Skeletal muscle tissue (tissue), 4 donors: ENCODE data around the gene D2HGDH. TPM values are rescaled to one million over a fixed set of nuclear protein-coding genes. Genes with fewer than 3 reads are reported as not detected.

Source experiments
- H3K27ac ChIP-seq: one replicate; pipeline ENCODE4 v1.7.0; 2013; ENCODE audit warnings: mild to moderate bottlenecking, low read depth, low read length, inconsistent platforms
- H3K27me3 ChIP-seq, 3 donors: one replicate each; pipeline ENCODE4 v1.7.0; 2013; ENCODE audit warnings: low read length in 3 of 3; ENCODE audit not compliant: control insufficient read depth in 3 of 3, insufficient read depth in 3 of 3
- H3K36me3 ChIP-seq, 3 donors: one replicate each; pipeline ENCODE4 v1.7.0; 2013; ENCODE audit warnings: low read length in 3 of 3; ENCODE audit not compliant: control insufficient read depth in 3 of 3, insufficient read depth in 3 of 3
- H3K4me1 ChIP-seq, 3 donors: one replicate each; pipeline ENCODE4 v1.7.0; 2013; ENCODE audit warnings: low read length in 3 of 3, mild to moderate bottlenecking in 3 of 3; ENCODE audit not compliant: control insufficient read depth in 3 of 3, insufficient read depth in 3 of 3
- H3K4me3 ChIP-seq, 3 donors: one replicate each; pipeline ENCODE4 v1.7.0; 2013; ENCODE audit warnings: low read length in 3 of 3
- H3K9ac ChIP-seq, 3 donors: one replicate each; pipeline ENCODE4 v1.7.0; 2013; ENCODE audit warnings: low read length in 3 of 3, mild to moderate bottlenecking in 3 of 3, moderate library complexity in 2 of 3, low read depth in 1 of 3
- H3K9me3 ChIP-seq, 3 donors: one replicate each; pipeline ENCODE4 v1.7.0; 2013; ENCODE audit warnings: low read length in 3 of 3; ENCODE audit not compliant: control insufficient read depth in 3 of 3
- total RNA-seq: library from RNA; depleted of rRNA; stranded (reverse); fragments of >200 nt; gene quantifications from one replicate; pipeline ENCODE4 v1.2.3, GENCODE V29; 2014
- donor health status: Osteomylitis.

The D2HGDH gene
- total RNA-seq, 1 donor from 2014 or later = 5.7 TPM

GRCh38 chr2:241745276-241745675, 10.8 kb downstream of the D2HGDH start:
- Histone ChIP-seq H3K27me3 (no peaks in the 10 kb centered on the region), H3K4me3 (no peak overlapping the region), H3K36me3 (peaks cover 37 to 50% (median 49%) of the 10 kb centered on the region in 3 donors), H3K27ac (no peak overlapping the region), H3K9ac (no peak overlapping the region), H3K4me1 (peaks cover 0 to 4% (median 0%) of the 10 kb centered on the region in 3 donors), H3K9me3 (no peaks in the 10 kb centered on the region)

DNA sequence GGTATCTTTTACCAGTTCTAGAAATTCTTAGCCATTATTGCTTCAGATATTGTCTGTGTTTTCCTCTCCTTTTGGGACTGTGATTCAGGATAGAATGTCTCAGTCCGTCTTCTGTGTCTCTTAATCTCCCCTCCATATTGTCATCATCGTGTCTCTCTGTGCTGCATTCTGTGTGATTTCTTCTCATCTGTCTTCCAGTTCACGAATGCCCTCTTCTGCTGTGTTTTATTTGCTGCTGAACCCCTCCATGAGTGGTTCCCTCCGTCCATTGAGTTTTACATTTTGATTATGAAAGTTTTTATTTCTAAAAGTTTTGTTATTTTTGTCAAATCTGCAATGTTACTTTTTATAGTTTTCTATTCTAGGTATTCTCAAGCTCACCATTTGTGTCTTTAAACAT, 11.7 kb downstream of the D2HGDH start:
- H3K27ac ChIP-seq = no peak overlapping the region
- peaks cover 0 to 1% (median under 1%) of the 10 kb centered on the region in 3 donors for H3K4me1 ChIP-seq
- H3K36me3 ChIP-seq = peaks cover 40 to 54% (median 50%) of the 10 kb centered on the region in 3 donors
- H3K9ac ChIP-seq = no peak overlapping the region
- no peaks in the 10 kb centered on the region for H3K9me3 ChIP-seq
- H3K27me3 ChIP-seq = no peaks in the 10 kb centered on the region
- H3K4me3 ChIP-seq = no peak overlapping the region

- no peak overlapping the region for H3K4me3 ChIP-seq
- no peak overlapping the region for H3K9ac ChIP-seq
- H3K36me3 ChIP-seq = peaks cover 55 to 62% (median 55%) of the 10 kb centered on the region in 3 donors
- H3K4me1 ChIP-seq = peaks cover 0 to 2% (median 0%) of the 10 kb centered on the region in 3 donors
- no peaks in the 10 kb centered on the region for H3K27me3 ChIP-seq
- no peaks in the 10 kb centered on the region for H3K9me3 ChIP-seq
- no peak overlapping the region for H3K27ac ChIP-seq
Observed at GRCh38 chr2:241748468-241749256, 14.2 kb downstream of the D2HGDH start.

DNA sequence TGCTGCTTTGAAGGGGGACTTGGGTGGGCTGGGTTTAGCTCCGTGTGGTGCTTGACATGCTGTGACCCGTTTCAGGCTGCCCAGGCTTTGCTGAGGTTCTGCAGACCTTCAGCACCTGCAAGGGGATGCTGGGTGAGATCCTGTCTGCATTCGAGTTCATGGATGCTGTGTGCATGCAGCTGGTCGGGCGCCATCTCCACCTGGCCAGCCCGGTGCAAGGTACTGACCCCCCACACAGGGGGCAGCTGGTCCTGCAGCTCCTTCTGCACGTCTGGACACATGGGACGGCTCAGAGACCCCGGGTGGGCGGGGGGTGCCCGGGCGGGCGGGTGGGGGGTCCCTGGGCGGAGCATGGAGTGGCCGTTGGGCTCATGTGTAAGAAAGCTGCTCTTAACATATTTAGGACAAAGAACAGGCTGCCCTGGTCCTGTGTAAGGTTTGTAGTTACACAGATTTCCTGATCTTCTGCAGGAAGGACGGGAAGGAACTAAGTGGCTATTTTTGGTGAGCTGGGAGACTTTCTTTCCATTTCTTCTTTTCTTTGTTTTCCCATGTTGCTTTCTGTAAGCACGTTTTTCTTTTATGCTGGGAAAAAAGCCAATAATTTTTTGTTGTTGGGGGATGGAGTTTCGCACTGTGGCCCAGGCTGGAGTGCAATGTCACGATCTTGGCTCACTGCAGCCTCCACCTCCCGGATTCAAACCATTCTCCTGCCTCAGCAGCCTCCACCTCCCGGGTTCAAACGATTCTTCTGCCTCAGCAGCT, 15.8 kb downstream of the D2HGDH start:
- Histone ChIP-seq H3K27ac (no peak overlapping the region), H3K36me3 (peaks cover 48 to 58% (median 48%) of the 10 kb centered on the region in 3 donors)

DNA sequence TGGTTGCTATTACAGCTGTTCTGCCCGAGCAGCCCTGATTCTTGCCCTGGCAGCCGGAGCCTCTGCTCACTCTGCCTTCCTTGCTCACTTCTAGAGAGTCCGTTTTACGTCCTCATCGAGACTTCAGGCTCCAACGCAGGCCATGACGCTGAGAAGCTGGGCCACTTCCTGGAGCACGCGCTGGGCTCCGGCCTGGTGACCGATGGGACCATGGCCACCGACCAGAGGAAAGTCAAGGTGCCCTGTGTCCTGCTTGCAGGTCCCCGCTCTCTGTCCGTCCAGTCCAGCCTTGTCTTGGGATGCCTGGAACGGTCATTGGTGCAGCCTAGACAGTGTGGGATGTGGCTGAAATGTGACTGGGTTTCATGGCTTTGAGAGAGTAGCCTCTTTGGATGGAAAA, 16.7 kb downstream of the D2HGDH start:
- Histone ChIP-seq H3K9me3 (no peaks in the 10 kb centered on the region), H3K4me1 (peaks cover 0 to 2% (median 0%) of the 10 kb centered on the region in 3 donors), H3K27ac (no peak overlapping the region), H3K9ac (no peak overlapping the region), H3K27me3 (no peaks in the 10 kb centered on the region), H3K4me3 (no peak overlapping the region), H3K36me3 (peaks cover 48 to 59% (median 52%) of the 10 kb centered on the region in 3 donors)

More for the DNA sequence above, 15.8 kb downstream of the D2HGDH start:
- no peaks in the 10 kb centered on the region for H3K27me3 ChIP-seq
- H3K4me3 ChIP-seq = no peak overlapping the region
- no peaks in the 10 kb centered on the region for H3K9me3 ChIP-seq
- peaks cover 0 to 2% (median 0%) of the 10 kb centered on the region in 3 donors for H3K4me1 ChIP-seq
- no peak overlapping the region for H3K9ac ChIP-seq

- Histone ChIP-seq H3K9me3 (no peaks in the 10 kb centered on the region), H3K36me3 (peaks cover 50 to 63% (median 55%) of the 10 kb centered on the region in 3 donors)
Observed at GRCh38 chr2:241751776-241752175, 17.3 kb downstream of the D2HGDH start.

GRCh38 chr2:241752253-241752652, 17.8 kb downstream of the D2HGDH start:
- H3K36me3 ChIP-seq = peaks cover 55 to 64% (median 58%) of the 10 kb centered on the region in 3 donors

More at GRCh38 chr2:241751776-241752175, 17.3 kb downstream of the D2HGDH start:
- no peak overlapping the region for H3K27ac ChIP-seq
- H3K4me1 ChIP-seq = peaks cover 0 to 2% (median 0%) of the 10 kb centered on the region in 3 donors
- no peak overlapping the region for H3K9ac ChIP-seq
- H3K4me3 ChIP-seq = no peak overlapping the region
- no peaks in the 10 kb centered on the region for H3K27me3 ChIP-seq

DNA sequence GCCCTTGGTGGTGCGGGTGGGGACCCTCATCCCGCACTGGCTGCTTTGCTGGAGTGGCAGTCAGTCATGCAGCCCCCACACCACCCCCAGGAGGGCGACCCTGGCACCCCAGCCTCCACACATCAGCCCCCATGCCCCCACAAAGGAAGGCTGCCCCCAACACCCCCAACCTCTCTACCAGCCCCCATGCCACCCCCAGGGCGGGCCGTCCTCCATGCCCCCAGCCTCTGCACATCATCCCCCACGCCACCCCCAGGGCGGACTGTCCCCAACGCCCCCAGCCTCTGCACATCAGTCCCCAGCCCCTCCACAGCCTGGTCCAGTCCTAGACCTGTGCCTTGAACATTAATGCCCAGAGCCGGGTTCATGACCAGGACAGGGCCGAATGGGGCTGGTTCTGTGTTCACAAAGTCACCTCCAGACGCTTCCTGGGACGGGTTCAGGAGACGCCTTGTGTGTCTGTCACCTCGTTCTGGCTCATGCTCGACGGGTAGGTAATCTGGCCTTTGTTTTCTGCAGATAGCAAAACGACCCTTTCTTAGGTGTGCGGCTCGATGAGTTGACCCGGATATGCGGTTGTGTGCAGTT, 18.4 kb downstream of the D2HGDH start:
- peaks cover 55 to 64% (median 58%) of the 10 kb centered on the region in 3 donors for H3K36me3 ChIP-seq

More at GRCh38 chr2:241752253-241752652, 17.8 kb downstream of the D2HGDH start:
- no peaks in the 10 kb centered on the region for H3K27me3 ChIP-seq
- no peaks in the 10 kb centered on the region for H3K9me3 ChIP-seq
- H3K4me1 ChIP-seq = peaks cover 0 to 2% (median 0%) of the 10 kb centered on the region in 3 donors
- no peak overlapping the region for H3K4me3 ChIP-seq
- no peak overlapping the region for H3K27ac ChIP-seq
- H3K9ac ChIP-seq = no peak overlapping the region

GRCh38 chr2:241753493-241753892, 19.1 kb downstream of the D2HGDH start:
- H3K9me3 ChIP-seq = no peaks in the 10 kb centered on the region
- no peak overlapping the region for H3K9ac ChIP-seq
- H3K27me3 ChIP-seq = no peaks in the 10 kb centered on the region
- H3K4me3 ChIP-seq = no peak overlapping the region
- H3K27ac ChIP-seq = no peak overlapping the region
- H3K4me1 ChIP-seq = peaks cover 0 to 2% (median 0%) of the 10 kb centered on the region in 3 donors
- H3K36me3 ChIP-seq = peaks cover 55 to 65% (median 58%) of the 10 kb centered on the region in 3 donors

More for the DNA sequence above, 18.4 kb downstream of the D2HGDH start:
- Histone ChIP-seq H3K27me3 (no peaks in the 10 kb centered on the region), H3K27ac (no peak overlapping the region), H3K4me1 (peaks cover 0 to 2% (median 0%) of the 10 kb centered on the region in 3 donors), H3K4me3 (no peak overlapping the region), H3K9ac (no peak overlapping the region), H3K9me3 (no peaks in the 10 kb centered on the region)
